Stimulated activated CD4-positive, alpha-beta T cell treated with anti-CD3 and anti-CD28 coated beads, Interleukin-1b, Interleukin-23, amount 100 ng/mL, for 4 hours (primary cell): ENCODE results near the gene SLC29A3.
"Not testable (repeated sequence)": the region's sequence is repeated elsewhere in the genome, so short reads cannot be mapped to it uniquely, and the experiment has no call there.

Source experiments
- DNase-seq, 2 donors: peaks; one replicate each; pipeline ENCODE4 v3.0.0-alpha.2; 2020; ENCODE audit warnings: low read depth in 2 of 2

The SLC29A3 gene

DNA sequence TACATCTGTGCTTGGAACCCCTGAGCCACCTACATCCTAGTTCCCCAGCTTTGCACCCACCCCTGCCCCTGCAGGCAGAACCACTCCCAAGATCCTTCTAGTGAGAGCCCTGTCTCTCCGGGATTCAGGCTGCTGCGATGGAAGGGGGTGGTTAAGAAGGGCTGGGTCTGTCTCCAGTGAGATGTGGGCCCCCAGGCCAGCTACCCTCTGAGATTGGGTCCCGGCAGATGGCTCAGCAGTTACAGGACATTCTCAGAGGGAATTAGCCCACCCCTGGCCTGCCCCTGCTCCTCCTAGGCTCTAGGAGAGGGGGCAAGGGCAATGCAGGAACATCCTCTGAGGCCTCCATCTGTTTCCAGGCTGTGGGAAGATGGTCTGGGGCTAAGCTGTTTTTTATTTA, 27.7 kb downstream of the SLC29A3 start:
- DNase-seq = no peak

DNA sequence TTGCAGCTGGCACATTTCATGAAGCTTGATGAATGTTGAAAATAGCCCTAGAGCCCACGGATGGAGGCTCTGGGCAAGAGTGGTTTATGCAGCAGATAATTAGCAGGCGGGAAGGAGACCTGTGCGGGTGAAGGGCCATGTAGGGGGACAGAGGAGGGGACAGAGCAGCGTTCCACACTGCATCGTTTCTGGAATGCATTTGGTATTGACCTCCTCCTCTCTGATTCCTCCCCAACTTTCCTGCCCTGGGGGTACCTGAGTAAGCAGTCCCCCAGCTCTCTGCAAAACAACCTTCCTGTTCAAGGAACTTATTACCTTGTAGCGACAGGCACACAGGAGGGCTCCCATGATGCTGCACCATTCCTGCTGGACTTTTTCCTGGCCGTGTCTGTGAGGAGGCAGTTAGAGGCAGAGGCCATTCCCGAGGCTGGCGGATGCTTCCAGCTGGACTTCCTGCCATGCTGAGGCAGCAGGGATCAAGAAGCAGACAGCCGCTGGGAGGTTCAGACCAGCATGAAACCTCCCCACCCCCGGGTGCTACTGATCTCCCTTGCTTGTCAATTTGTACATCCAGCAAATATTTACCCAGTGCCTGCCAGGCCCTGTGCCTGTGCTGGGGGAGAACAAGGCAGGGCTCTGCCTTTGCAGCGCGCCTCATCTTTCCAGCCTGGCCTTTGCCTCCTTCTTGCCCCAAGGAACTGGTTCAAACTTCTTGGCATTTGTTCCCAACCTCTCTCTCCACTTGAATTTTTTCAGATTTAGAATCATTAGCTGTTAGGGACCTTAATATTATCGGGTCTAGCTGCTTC, 28.7 kb downstream of the SLC29A3 start:
- DNase-seq = no peak

DNA sequence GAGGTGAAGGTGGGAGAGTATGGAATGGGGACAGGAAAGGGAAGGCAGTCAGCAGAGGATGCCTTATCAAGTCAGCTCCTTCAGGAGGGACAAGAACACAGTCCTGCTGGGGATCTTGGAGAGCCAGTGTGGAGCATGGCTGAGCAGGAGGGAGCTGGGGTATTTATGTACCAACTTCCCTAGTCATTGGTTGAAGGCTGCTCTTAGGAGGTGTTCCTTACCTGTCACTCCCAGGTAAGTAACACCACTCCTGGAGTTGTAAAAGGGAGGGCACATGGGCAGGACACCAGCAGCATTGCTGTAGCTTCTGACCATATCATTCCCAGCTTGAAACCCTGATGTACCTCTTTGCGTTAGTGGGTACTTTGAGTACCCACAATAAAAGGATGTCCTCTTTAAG, 29.8 kb downstream of the SLC29A3 start:
- DNase-seq = no peak

DNA sequence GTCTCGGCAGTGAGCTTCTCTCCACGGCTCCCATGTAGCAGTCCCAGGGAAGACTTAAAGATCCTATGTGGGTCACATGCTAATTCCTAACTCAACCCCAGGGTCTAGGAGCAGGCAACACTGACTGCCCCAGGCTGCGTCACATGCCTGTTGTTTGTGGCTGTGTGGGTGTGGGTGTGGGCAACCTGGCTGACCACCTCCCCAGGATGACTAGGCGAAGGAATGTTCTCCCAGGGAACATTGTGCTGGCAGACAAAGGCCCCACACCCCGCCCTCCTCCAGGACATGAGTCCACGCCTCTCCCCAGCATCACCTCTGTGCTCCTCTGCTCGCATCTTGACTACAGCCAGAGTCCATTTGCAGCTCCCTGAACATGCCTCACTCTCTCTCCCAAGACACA, 30.3 kb downstream of the SLC29A3 start:
- no peak for DNase-seq

DNA sequence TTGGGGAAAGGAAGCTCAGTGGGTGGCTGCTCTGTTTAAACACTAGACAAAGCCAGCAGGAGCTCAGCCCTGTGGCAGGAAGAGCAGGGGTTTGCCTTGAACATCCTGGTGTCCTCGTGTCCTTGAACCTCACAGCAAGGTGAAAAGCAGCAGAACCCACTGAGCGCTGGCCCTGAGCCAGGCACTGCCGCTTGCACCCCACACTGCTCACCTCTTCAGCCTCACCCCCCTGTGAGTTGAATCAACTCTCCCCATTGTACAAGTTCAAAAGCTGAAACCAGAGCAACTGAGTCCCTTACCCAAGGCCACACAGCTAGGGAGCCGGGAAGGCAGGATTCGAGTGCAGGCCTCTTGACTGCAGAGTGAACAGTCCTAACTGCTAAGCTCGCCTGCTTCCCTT, 32.0 kb downstream of the SLC29A3 start:
- no peak for DNase-seq

DNA sequence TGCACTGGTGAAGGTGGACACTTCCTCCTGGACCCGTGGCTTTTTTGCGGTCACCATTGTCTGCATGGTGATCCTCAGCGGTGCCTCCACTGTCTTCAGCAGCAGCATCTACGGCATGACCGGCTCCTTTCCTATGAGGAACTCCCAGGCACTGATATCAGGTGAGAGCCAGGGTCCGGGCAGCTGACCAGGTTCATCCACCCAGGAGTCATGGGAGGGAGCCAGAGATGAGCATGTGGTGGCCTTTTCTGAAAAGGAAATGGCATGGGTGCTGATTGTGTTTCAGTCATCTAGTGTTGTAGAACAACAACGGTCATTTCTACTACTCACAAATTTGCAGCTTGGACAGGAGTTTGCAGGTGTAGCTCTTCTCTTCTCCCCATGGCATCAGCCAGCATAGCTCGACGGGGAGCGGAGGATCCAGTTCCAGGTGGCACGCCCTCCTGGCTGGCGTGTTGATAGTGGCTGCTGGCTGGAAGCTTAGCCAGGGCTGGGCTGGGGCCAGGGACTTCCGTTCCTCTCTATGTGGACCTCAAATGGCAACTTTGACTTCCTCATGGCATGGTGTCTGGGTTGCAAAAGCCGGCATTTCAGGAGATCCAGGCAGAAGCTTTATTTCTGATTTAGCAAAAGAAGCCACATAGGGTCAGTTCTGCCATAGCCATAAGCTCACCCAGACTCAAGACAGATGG, 32.7 kb downstream of the SLC29A3 start:
- no peak for DNase-seq

DNA sequence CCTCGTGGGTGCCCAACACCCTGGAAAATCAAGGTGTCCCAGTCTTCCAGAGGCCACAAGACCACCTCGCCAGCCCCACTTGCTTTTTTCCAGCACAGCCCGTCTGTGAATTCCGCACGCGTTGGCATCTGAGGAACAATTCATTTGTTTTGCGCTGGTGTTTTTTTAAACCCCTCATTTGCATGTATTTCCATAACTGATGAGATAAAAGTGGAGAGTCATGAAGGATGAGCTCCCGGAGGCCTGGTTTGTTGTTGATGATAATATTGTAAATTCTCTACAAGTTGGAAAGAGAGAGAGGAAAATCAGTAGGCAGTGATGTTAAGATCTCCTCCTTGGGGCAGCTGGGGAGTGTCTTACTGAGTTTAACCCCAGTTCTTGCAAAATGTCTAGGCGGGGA, 34.6 kb downstream of the SLC29A3 start:
- DNase-seq = no peak

DNA sequence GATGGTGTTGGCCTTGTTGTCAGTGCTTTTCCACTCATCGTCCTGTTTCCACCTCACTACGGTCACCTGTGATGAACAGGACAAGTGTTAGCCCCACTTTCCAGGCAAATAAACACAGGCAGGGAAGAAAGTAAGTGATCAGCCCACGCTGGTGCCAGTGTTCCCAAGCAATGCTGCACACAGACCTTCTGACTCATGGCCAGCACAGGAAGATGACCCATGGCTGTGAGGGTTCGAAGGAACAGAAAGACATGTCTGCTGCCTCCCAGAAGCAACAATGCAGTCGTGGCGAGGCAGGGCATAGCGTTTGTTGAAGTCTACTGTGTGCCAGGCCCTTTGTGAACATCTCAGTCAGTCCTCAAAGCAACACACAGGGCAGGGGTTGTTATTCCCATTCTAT, 35.7 kb downstream of the SLC29A3 start:
- DNase-seq = no peak

DNA sequence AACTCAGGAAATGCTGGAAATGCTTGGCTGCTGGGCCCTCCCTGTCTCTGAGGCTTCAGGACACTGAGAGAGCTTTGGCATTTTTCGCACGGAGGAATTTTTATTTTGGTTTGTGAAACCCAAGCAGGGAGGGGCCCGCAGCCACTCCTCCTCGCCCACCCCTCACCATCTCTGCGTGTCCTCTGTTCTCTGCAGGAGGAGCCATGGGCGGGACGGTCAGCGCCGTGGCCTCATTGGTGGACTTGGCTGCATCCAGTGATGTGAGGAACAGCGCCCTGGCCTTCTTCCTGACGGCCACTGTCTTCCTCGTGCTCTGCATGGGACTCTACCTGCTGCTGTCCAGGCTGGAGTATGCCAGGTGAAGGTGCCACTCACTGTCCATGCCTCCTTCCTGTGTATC, 36.8 kb downstream of the SLC29A3 start:
- DNase-seq = no peak

DNA sequence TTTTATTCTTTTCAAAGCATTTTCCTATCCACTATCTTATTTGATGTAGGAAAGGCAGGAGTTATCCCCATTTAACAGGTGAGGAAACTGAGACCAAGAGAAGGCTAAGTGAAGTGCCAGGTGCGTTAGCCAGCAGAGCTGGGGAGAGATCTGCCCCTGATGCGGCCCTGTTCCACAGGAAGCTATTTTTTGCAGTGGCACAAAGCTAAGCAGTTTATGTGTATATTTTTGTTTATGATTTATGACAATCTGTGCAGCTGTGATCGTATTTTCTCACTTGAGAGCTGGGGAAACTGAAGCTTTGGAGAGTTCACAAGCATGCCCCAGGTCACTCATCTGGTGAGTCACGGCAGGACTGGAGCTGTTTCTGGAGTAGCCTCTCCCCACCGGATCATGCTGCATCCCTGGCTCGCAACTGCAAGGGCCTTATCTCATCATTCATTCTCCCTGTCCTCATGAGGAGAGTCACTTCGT, 38.8 kb downstream of the SLC29A3 start:
- DNase-seq = no peak

DNA sequence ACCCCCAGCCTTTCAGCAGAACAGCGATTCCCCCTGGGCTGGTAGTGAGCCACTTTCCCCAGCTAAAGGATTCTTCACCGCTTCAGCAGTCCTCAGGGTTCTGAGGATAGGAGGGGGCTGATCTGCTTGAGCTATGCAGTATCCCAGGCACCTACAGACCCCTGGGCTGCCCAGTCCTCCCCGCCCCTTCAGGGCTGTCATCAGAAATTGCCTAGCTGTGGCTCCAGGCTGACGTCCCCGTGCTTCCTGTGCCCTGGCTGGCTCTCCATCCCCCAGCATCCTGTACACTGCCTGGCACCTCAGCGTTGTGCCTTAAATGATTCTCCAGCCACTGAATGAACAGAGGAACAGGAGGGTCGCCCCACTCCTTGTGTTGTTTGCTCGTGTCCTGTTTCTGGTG, 39.2 kb downstream of the SLC29A3 start:
- no peak for DNase-seq

DNA sequence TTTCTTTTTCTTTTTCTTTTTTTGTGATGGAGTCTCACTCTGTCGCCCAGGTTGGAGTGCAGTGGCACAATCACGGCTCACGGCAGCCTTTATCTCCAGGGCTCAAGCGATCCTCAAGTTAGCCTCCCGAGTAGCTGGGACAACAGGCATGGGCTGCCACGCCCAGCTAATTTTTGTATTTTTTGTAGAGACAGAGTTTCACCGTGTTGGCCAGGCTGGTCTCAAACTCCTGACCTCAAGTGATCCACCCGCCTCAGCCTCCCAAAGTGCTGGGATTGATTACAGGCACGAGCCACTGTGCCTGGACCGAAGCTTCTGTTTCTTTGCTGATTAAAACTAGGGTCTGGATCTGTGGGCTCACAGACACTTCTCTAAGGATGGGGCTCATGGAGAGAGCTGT, 39.8 kb downstream of the SLC29A3 start:
- not testable (repeated sequence) for DNase-seq

DNA sequence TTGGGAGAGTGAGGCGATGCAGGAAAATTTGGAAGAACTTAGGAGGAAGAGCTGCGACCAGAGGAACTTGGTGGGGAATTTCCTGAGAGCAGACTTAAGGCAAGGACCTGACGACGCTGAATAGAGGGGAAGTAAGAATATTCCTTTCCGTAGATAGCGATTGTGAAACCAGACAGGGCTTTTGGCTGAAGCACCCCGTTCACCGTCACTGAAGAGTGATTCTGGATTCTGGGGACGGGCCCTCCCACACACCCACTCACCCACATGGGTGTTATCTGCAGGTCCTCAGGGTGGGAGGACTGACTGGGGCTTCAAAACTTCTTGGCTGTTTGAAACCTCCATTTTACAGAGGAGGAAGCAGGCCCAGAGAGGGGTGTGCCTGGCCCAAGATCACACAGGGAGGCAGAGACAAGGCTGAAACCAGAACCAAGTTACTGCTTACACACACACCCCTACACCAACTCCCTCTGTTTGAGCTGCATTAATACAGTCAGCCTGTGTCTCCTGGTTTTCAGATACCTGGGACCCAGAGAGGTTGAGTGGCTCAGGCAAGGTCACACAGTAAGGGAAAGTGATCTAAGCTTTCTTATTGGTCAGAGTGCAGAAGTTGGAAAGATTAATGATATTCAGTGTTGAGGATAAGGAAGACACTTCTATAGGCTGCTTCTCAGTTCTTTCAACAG, 40.4 kb downstream of the SLC29A3 start:
- no peak for DNase-seq

DNA sequence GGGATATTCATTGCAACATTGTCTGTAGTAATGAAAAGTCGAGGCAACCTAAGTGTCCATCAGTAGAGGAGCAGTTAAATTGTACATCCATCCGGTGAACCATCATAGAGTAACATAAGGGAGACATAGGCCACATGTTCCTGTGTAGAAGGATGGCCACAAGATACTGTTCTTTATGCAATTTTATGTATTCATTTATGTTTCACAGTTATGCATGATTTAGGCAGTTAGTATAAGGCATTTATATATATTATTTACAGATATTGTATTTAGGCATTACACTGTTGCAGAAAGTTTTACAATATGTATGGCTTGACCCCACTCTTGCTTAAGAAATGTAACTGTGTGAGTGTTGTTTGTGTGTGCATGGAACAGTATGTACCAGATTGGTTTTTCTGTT, 41.7 kb downstream of the SLC29A3 start:
- no peak for DNase-seq

DNA sequence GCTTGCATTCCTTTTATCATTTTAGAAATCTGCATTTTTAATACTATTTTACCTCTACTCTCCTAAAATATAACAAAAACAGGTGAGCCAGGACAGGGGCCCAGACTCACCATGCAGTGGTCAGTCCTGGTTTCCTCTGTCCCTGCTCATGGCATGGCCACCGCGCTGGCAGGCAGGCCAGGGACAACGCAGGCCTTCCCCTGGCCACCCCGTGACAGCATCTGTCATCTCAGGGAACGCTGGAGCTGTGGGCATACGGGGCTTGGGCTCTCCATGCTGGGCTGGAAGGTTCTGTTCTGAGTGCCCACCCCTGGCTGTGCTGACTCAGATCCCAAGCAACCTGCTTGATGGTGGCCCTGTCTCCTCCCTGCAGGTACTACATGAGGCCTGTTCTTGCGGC, 42.5 kb downstream of the SLC29A3 start:
- no peak for DNase-seq

DNA sequence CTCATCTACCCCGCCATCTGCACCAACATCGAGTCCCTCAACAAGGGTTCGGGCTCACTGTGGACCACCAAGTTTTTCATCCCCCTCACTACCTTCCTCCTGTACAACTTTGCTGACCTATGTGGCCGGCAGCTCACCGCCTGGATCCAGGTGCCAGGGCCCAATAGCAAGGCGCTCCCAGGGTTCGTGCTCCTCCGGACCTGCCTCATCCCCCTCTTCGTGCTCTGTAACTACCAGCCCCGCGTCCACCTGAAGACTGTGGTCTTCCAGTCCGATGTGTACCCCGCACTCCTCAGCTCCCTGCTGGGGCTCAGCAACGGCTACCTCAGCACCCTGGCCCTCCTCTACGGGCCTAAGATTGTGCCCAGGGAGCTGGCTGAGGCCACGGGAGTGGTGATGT, 43.1 kb downstream of the SLC29A3 start:
- no peak for DNase-seq

DNA sequence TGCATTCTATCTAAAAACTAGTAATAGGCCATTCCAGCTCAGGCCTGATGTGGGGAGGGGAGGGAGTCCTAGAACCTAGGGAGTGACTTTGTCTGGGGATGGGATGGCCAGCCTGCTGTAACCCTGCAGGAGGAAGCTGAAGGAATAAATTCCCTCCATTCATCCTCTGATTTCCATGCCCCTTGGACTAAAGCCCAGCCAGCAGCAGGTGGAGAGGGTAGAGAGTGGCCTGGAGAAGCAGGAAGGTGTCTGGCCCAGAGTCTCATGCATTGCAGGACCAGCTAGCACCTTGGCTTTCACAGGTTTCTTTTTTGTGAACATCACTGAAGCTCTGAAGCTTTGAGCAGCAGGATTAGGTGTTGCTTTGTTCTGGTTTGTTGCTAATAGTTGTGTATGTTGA, 44.9 kb downstream of the SLC29A3 start:
- DNase-seq = no peak

DNA sequence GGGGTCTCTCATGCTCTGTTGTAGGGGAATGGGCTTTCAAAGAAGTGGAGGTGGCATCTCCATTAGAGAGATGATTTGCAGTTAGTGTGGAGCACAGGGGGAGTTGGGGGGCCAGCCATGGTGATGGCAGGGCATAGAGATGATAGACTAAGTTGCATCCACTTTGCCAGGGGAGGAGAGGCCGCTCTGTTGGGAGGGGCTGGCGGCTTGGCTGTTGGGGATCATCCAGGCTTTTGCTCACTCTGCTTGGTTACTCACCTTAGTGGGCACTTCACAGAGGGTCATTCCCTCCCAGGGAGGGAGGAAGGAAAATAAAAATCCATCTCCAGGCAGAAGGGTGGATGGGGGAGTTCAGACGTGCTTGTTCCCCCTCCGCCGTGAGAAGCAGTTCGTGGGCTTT, 46.3 kb downstream of the SLC29A3 start:
- no peak for DNase-seq

DNA sequence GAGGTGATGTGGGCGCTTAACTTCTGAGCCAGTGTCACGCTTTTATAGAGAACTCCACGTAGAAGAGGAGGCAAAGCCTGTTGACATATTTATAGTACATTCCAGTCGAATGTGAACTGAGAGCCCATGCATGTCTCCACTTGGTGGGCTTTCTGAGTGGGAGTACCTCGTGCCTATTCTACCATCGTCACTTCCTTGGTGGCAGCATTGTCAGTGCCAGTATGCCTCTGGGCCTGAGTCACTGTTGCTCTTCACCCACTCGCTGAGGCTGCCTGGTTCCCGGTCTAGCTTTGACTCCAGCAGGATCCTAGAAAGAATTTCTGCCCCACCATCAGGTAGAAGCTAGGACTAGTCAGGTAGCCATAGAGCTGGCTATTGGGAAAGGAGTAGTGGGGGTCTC, 47.6 kb downstream of the SLC29A3 start:
- DNase-seq = no peak

DNA sequence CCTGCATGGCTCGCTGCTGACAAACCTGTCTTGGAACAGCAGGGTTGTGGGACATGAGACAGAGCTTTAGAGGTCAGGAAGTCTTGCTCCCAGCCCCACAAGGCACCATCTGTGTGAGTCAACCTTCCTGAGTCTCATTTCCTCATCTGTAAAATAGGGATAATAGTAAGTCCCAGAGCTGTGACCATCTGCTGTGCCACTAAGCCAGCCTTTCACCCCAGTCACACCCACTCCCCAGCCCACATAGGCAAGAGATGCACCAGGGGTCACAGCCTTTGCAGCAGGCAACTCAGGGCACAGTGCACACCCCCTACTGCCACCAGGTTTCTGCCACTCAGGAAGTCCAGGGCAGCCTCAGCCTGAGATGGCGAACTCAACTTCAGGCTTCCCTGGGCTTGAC, 48.2 kb downstream of the SLC29A3 start:
- DNase-seq = no peak

DNA sequence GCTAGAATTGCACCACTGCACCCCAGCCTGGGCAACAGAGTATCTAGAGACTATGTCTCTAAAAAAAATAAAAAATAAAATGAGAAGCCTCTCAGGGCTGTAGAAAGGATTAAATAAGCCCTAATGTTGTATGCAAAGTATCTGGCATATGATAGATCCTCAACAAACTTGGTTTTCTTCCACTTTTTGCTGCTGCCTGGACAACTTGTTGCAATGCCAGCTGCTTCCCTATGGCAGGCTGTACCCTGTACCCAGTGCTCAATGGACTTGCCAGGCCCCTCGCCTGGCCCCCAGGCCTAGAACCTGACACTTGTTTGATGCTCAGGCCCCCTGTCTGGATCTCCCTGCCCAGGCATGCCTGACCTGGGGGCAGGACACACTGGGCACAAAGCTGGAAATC, 49.1 kb downstream of the SLC29A3 start:
- no peak for DNase-seq

DNA sequence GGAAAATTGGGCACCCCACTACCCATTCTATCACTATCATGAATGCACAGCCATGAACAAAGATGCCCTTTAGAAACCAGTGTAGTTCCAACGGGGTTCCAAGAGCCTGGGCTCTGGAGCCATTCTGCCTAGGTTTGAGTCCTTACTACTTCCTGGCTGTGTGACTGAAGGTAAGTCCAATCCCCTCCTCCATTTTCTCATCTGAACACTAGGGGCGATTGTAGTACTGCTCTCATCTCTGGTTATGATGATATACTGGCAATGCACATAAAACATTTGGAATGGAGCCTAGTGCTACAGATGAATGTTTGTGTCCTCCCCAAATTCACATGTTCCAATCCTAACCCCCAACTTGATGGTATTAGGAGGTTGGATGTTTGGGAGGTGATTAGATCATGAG, 49.6 kb downstream of the SLC29A3 start:
- no peak for DNase-seq

DNA sequence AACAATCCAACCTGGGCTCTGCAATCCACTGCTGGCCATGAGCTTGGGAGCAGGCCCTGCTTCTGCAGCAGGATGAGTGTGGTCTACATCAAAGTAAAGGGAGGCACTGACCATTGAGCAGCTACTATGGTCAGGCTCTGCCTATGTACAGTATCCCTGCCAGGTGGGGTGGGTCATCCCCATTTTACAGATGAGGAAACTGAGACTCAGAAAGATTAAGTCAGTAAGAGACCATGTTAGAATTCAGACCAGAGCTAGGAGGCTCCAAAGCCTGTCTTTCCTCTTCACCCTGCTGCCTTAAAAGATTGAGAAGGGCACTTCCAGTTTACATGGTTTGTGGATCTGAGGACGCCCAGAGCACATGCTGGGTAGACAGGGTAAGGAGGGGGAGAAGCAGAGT, 50.5 kb downstream of the SLC29A3 start:
- no peak for DNase-seq
